Gastroesophageal sphincter (tissue), 4 donors: Measurements from ENCODE around the gene RXFP1. TPM values are rescaled to one million over a fixed set of nuclear protein-coding genes. Genes with fewer than 3 reads are reported as not detected.

Experiments
- ATAC-seq: fragments of 150-250 bp; one replicate; pipeline ENCODE4 v1.9.1; 2016; ENCODE audit warnings: mild to moderate bottlenecking, moderate library complexity
- H3K27ac ChIP-seq, 4 donors: fragments of 200-600 bp; sonication (generic) in 3 of 4; 1 replicate in 3 of 4; 2 replicates in 1 of 4; pipeline ENCODE4 v1.5.1; 2016 to 2019
- H3K27me3 ChIP-seq: fragments of 200-600 bp; sonication (generic); one replicate; pipeline ENCODE4 v1.5.1; 2019
- H3K36me3 ChIP-seq, 2 donors: fragments of 200-600 bp; sonication (generic); one replicate each; pipeline ENCODE4 v1.5.1; 2019; ENCODE audit warnings: control low read depth in 1 of 2
- H3K4me1 ChIP-seq, 3 donors: fragments of 200-600 bp; sonication (generic); 1 replicate in 2 of 3; 2 replicates in 1 of 3; pipeline ENCODE4 v1.5.1; 2016 to 2019; ENCODE audit warnings: control low read depth in 2 of 3
- H3K4me3 ChIP-seq, 2 donors: fragments of 200-600 bp; sonication (generic); one replicate each; pipeline ENCODE4 v1.5.1; 2019; ENCODE audit warnings: mild to moderate bottlenecking in 1 of 2, moderate library complexity in 1 of 2
- H3K9me3 ChIP-seq, 3 donors: fragments of 200-600 bp; sonication (generic); one replicate each; pipeline ENCODE4 v1.5.1; 2017 to 2019; ENCODE audit warnings: control low read depth in 2 of 3
- EP300 ChIP-seq: sonication (generic); formaldehyde crosslinking; IDR thresholded peaks from one replicate; pipeline ENCODE4 v1.6.1; 2017; ENCODE audit warnings: antibody characterized with exemption, mild to moderate bottlenecking
- POLR2A ChIP-seq, 2 donors: fragments of 450-650 bp; IDR thresholded peaks; one replicate each; pipeline ENCODE4 v1.6.1; 2017; ENCODE audit warnings: antibody characterized with exemption in 2 of 2, mild to moderate bottlenecking in 2 of 2, moderate library complexity in 1 of 2
- POLR2AphosphoS5 ChIP-seq: sonication (generic); formaldehyde crosslinking; IDR thresholded peaks from one replicate; pipeline ENCODE4 v1.6.1; 2017; ENCODE audit warnings: antibody characterized with exemption
- WGBS, 2 donors: methylation state at CpG; one replicate each; pipeline ENCODE4 v1.1.5; 2018; ENCODE audit warnings: low coverage in 1 of 2; 5-methylcytosine and 5-hydroxymethylcytosine counted together
- total RNA-seq, 4 donors: library from RNA; depleted of rRNA; stranded (reverse); fragments of >200 nt; gene quantifications; one replicate each; pipeline ENCODE4 v1.1.0, GENCODE V29; 2016
- TF ChIP-seq, protein P1 (sequence below), 4 experiments: fragments of 200-600 bp in 2 of 4; fragments of 450-650 bp in 2 of 4; sonication (generic) in 1 of 4; IDR thresholded peaks; one replicate each; pipeline ENCODE4 v1.5.1; 2017 to 2019; ENCODE audit warnings: antibody characterized with exemption in 4 of 4, mild to moderate bottlenecking in 2 of 4, moderate library complexity in 2 of 4

Gene RXFP1
- total RNA-seq, 4 donors from 2014 or later, result not detected

- peak; percentile 50 for ATAC-seq
- Histone ChIP-seq H3K4me1 (no peaks in the 10 kb centered on the region), H3K27me3 (no peaks in the 10 kb centered on the region), H3K9me3 (no peaks in the 10 kb centered on the region), H3K4me3 (no peak overlapping the region), H3K36me3 (no peaks in the 10 kb centered on the region), H3K27ac (no peak overlapping the region)
- TF ChIP-seq POLR2AphosphoS5 (no peak), EP300 (no peak), POLR2A (IDR thresholded peaks at IDR 0.05) (no peak)
- TF ChIP-seq, protein P1, sequence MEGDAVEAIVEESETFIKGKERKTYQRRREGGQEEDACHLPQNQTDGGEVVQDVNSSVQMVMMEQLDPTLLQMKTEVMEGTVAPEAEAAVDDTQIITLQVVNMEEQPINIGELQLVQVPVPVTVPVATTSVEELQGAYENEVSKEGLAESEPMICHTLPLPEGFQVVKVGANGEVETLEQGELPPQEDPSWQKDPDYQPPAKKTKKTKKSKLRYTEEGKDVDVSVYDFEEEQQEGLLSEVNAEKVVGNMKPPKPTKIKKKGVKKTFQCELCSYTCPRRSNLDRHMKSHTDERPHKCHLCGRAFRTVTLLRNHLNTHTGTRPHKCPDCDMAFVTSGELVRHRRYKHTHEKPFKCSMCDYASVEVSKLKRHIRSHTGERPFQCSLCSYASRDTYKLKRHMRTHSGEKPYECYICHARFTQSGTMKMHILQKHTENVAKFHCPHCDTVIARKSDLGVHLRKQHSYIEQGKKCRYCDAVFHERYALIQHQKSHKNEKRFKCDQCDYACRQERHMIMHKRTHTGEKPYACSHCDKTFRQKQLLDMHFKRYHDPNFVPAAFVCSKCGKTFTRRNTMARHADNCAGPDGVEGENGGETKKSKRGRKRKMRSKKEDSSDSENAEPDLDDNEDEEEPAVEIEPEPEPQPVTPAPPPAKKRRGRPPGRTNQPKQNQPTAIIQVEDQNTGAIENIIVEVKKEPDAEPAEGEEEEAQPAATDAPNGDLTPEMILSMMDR (IDR thresholded peaks at IDR 0.05), result peak; percentile 34 to 68 (median 62)
- WGBS, 2 donors, result 33 to 58% methylated on average over 2 to 3 of the region's 3 CpGs
Observed at GRCh38 chr4:158624889-158625478, 103.3 kb downstream of the RXFP1 start.

- Histone ChIP-seq H3K4me3 (no peak overlapping the region), H3K4me1 (no peaks in the 10 kb centered on the region), H3K36me3 (no peaks in the 10 kb centered on the region), H3K9me3 (no peaks in the 10 kb centered on the region), H3K27ac (no peak overlapping the region), H3K27me3 (no peaks in the 10 kb centered on the region)
- TF ChIP-seq POLR2AphosphoS5 (no peak), POLR2A (IDR thresholded peaks at IDR 0.05) (no peak)
- TF ChIP-seq, protein P1 (IDR thresholded peaks at IDR 0.05), result no peak
- WGBS, 2 donors, result 56 to 73% methylated on average over 2 of the region's 2 CpGs
- no peak for ATAC-seq
Observed at GRCh38 chr4:158625544-158625943, 103.9 kb downstream of the RXFP1 start.

GRCh38 chr4:158630893-158631292 is 109.2 kb downstream of the RXFP1 start:
- Histone ChIP-seq H3K36me3 (no peaks in the 10 kb centered on the region), H3K4me1 (no peaks in the 10 kb centered on the region), H3K27me3 (no peaks in the 10 kb centered on the region), H3K4me3 (no peak overlapping the region), H3K27ac (no peak overlapping the region), H3K9me3 (no peaks in the 10 kb centered on the region)
- WGBS, 2 donors, result 50 to 71% methylated on average over 1 of the region's 1 CpG
- ATAC-seq, result no peak
- TF ChIP-seq, protein P1 (IDR thresholded peaks at IDR 0.05), result no peak
- no peak for TF ChIP-seq POLR2A (IDR thresholded peaks at IDR 0.05)
- TF ChIP-seq POLR2AphosphoS5, result no peak

DNA sequence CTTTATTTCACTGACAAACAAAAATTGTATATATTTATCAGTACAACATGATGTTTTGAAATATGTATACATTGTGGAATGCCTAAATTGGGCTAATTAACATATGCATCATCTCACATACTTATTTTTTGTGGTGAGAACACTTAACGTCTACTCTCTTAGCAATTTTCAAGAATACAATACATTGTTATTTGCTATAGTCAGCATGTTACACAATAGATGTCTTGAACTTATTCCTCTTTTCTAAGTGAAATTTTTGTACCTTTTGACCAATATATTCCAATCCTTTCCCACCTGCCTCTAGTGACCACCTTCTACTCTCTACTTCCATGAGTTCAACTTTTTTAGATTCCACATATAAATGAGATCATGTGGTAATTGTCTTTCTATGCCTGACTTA is 114.9 kb downstream of the RXFP1 start:
- Histone ChIP-seq H3K36me3 (no peaks in the 10 kb centered on the region), H3K4me1 (no peaks in the 10 kb centered on the region), H3K4me3 (no peak overlapping the region), H3K27me3 (no peaks in the 10 kb centered on the region), H3K9me3 (no peaks in the 10 kb centered on the region), H3K27ac (no peak overlapping the region)
- 80 to 89% methylated on average over 1 of the region's 1 CpG for WGBS, 2 donors
- TF ChIP-seq, protein P1 (IDR thresholded peaks at IDR 0.05), result no peak
- no peak for TF ChIP-seq POLR2A (IDR thresholded peaks at IDR 0.05)
- no peak for TF ChIP-seq EP300
- TF ChIP-seq POLR2AphosphoS5, result no peak
- no peak for ATAC-seq

DNA sequence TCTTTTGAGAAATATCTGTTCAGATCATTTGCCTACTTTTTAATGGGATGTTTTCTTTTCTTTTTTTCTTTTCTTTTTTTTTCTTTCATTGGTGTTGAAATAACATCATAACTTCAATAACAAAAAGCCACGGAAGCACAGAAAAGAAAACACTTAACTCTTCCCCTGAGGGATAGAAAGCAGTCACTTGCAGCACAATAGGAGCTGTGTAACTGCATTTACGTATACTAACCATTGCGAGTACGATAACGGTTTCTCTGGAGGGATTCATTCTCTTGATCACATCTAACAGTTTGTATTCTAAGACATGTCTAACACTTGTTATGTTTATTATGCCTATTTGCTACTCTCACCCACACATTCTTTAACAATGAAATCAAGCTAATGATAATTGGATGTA is 122.7 kb downstream of the RXFP1 start:
- WGBS, 2 donors, result 79 to 90% methylated on average over 4 to 5 of the region's 5 CpGs

More for the DNA sequence above, 122.7 kb downstream of the RXFP1 start:
- Histone ChIP-seq H3K27ac (no peak overlapping the region), H3K4me3 (no peak overlapping the region), H3K36me3 (no peaks in the 10 kb centered on the region), H3K9me3 (no peaks in the 10 kb centered on the region), H3K27me3 (peaks cover 5% of the 10 kb centered on the region), H3K4me1 (no peaks in the 10 kb centered on the region)
- no peak for ATAC-seq
- no peak for TF ChIP-seq POLR2A (IDR thresholded peaks at IDR 0.05)
- TF ChIP-seq POLR2AphosphoS5, result no peak
- TF ChIP-seq, protein P1 (IDR thresholded peaks at IDR 0.05), result no peak
- TF ChIP-seq EP300, result no peak
